NT2/D1 (cell line): Measurements from ENCODE around the gene PARG.

Experiments used
- YY1 ChIP-seq: IDR thresholded peaks from 2 replicates; pipeline ENCODE4 v1.6.1; 2011; ENCODE audit not compliant: insufficient read length, insufficient read depth
- ZNF274 ChIP-seq: IDR thresholded peaks from 2 replicates; pipeline ENCODE4 v1.6.1; 2011; ENCODE audit warnings: mild to moderate bottlenecking, low read depth, low read length

DNA sequence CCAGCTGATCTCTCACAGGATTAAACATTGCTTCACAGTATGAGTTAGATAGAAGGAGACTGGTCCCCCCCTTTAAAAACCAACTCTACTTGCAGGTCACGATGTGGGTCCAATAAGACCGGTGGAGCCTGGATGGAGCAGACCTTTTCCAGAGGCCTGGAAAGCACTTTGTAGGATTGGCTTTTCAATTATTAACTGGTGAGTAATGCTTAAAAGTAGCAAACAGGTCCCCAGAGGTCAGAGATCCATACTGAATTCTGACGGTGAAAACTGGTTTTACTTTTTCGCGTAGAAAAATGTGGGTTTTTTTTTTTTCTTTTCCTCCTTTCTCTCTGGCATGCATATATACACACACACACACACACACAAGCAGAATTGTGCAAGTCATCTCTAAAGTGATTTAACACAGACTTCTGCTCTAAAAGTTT, 104.8 kb downstream of the PARG start:
- TF ChIP-seq YY1 (no peak), ZNF274 (no peak)
